Stimulated activated CD4-positive, alpha-beta T cell treated with anti-CD3 and anti-CD28 coated beads, Interleukin-4, amount 100 ng/mL, for 24 hours (primary cell): ENCODE measurements around the gene NISCH.

Experiments
- DNase-seq: peaks from one replicate; pipeline ENCODE4 v3.0.0-alpha.2; 2020

NISCH gene

GRCh38 chr3:52435246-52436101 is 19.9 kb upstream of the NISCH start:
- DNase-seq = no peak

- no peak for DNase-seq
Measured at GRCh38 chr3:52436500-52437149, 18.8 kb upstream of the NISCH start.

GRCh38 chr3:52437326-52438103 is 17.9 kb upstream of the NISCH start:
- no peak for DNase-seq

- DNase-seq = no peak
Measured at GRCh38 chr3:52438104-52438376, 17.4 kb upstream of the NISCH start.

DNA sequence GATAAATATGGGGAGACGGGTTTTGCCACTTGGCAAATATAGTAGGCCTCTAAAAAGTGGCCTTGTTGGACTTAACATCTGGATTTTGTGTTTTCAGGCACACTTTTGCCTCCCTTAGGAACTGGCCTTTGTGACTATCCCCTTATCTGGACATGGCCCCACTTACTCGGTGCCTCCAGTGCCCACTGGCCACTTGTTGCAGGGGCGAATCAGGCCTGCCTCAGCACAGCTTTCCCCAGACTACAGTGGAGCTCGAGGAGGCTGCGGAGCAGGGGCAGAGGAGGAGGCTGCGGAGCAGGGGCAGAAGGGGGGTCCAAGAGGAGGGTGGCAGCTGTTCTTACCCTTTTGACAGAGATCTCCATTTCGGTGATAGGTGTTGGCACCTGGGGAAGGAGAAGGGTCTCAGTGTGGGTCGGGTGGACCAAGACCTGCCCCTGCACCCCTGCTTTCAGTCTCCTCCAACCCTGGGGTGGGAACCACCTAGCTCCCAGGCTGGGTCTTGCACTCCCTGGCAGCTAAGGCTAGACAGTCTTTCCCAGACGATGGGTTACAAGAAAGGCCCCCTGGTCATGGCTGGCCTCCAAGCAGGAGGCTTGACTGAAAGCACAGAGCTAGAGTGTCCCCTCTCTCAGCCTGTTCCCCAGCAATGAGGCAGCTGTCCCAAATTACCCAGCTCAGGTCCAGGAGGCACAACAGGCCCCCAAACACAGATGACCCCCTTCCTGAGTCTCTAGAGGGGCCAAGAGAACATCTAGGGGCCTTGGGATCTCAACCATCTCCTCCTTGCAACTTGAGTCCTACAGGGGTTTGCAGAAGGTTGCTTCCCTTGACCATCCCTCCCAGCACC is 16.6 kb upstream of the NISCH start:
- no peak for DNase-seq

- DNase-seq = no peak
Measured at GRCh38 chr3:52439426-52440248, 15.8 kb upstream of the NISCH start.

DNA sequence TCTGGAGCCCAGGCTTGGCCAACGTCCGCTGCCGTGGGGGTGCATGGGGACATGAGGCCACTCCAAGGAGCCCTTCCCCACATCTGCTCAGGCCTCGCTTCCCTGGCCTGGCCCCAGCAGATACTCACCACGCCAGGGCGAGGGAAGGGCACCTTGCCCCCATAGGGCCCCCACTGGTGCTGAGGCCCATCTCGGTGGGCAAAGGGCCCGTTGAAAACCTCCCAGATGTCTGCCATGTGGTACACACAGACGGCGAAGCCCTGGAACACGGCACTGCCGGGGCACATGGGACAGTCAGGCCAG is 15.2 kb upstream of the NISCH start:
- DNase-seq = no peak

GRCh38 chr3:52440671-52441070 is 14.7 kb upstream of the NISCH start:
- no peak for DNase-seq

- DNase-seq = no peak
Measured at GRCh38 chr3:52441091-52441771, 14.2 kb upstream of the NISCH start.

- DNase-seq = no peak
Measured at GRCh38 chr3:52441772-52442332, 13.6 kb upstream of the NISCH start.

DNA sequence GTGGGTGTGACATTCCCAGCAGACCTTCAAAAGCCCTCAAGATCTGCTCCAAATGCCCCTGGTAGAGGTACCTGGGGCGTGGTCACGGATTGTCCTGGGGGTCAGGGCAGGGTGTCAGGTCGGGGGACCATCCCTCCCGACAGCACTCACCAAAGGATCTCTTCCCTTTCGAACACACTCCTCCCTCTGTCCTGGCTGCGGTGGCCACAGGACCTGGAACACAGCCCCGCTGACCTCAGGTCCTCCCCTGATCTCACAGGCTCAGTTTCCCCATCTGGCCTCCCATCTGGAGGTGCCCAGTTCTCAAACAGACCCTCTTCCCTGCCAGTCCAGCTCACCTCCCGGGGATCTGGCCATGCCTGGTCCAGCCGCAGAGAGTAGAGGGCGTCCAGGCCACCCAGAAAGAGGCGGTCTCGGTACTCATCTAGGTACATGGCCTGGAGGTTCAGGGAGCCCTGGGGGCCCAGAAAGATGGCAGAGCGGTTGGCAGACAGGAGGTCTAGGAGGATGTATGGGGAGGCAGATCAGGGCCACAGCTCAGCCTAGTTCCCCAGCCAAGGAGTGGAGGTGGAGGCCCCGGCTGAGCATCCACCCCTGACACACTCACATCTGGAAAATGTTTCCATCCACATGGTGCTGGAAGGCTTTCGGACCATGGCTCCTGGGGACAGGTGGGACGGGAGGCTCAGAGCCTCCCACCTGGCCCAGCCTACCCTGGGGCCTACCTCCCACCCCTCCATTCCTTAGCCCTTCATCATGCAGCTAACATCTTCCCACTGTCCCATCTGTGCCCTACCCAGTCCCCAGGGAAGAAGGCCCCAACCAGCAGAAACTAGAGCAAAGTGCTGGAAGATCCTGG is 12.8 kb upstream of the NISCH start:
- DNase-seq = no peak

- no peak for DNase-seq
Measured at GRCh38 chr3:52443268-52443610, 12.2 kb upstream of the NISCH start.

- no peak for DNase-seq
Measured at GRCh38 chr3:52443791-52444687, 11.4 kb upstream of the NISCH start.

GRCh38 chr3:52444860-52445793 is 10.3 kb upstream of the NISCH start, which contains the start of gene SEMA3G:
TSS of gene SEMA3G (minus strand) at chr3:52445103. CDS start at chr3:52445027, 76 bp downstream.
- peak; percentile 78 for DNase-seq

DNA sequence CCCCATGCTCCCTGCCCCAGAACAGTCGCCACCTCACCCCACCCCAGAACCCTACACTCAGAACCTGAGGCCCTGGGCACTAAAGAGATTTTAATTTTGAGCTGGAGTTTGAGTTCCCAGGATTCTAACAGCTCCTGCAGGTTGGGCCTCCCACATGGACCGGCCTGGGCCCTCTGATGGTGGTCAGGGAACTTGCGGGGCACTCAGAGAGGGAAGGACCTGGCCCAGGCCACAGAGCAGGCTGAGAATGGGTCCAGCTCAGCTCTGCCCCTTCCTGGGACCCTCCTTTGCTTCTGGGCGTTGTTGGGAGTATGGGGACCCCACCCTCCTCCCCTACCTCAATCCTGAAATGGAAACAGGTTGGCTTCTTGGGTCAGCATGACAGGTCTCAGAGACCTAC is 9.4 kb upstream of the NISCH start:
- DNase-seq = no peak

GRCh38 chr3:52446631-52447511 is 8.5 kb upstream of the NISCH start:
- peak; percentile 78 for DNase-seq
